Gastrocnemius medialis (tissue), 4 donors: ENCODE data around the gene PYM1.

Source experiments
- CTCF ChIP-seq, 5 experiments: fragments of 450-650 bp in 3 of 5; fragments of 200-600 bp in 2 of 5; sonication (generic) in 2 of 5; IDR thresholded peaks in 4 of 5; conservative IDR thresholded peaks in 1 of 5; 1 replicate in 4 of 5; 2 replicates in 1 of 5; pipeline ENCODE4 v1.5.1; 2016 to 2019; ENCODE audit warnings: antibody characterized with exemption in 5 of 5, mild to moderate bottlenecking in 3 of 5, moderate library complexity in 3 of 5
- POLR2A ChIP-seq, 2 donors: fragments of 450-650 bp; IDR thresholded peaks; one replicate each; pipeline ENCODE4 v1.6.1; 2017; ENCODE audit warnings: antibody characterized with exemption in 2 of 2, mild to moderate bottlenecking in 2 of 2, moderate library complexity in 2 of 2

DNA sequence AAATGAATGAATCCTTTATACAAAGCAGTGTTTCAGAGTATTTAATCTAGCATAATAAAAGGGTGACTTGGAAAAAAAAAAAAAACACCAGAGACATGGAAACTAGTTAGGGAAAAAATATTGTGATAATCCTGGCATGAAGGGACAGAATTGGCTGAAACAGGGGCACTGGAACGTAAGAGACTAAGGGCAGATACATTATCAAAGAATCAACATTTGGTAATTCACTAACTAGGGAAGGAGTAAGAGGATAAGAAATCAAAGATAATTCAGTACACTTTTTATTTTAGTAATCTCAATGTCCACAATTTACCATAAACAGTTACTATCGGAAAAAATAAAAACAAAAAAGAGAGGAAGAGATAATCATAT, 18.2 kb downstream of the PYM1 start:
- TF ChIP-seq CTCF (IDR thresholded peaks at IDR 0.05 in 4 of 5, conservative IDR thresholded peaks at IDR 0.05 in 1 of 5) (no peak), POLR2A (IDR thresholded peaks at IDR 0.05) (no peak)
